HL-60/S4 treated with retinoic acid at 250 ng/mL for 4 days and 3 days (cell line): ENCODE results near the gene CLDN14.

Experiments used
- in situ Hi-C: fragments of 300-500 bp; cut with MboI; formaldehyde crosslinking; loops from 2 replicates; pipeline ENCODE4 v1.7.0; 2022; ENCODE audit warnings: low sequenced_read_pairs

Gene CLDN14

DNA sequence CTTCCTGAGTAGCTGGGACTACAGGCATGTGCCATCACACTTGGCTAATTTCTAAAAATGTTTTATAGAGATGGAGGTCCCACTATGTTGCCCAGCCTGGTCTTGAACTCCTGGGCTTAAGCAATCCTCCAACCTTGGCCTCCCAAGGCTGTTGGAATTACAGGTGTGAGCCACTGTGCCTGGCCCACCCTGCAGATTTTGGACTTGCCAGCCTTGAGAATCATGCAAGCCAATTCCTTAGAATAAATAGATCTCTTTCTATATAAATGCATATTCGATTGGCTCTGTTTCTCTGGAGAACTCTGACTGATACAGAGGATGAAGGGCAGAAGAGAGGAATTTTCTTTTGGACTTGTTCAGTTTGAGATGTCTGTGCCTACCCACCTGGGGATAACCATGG, 6.7 kb downstream of the CLDN14 start:
- in situ Hi-C loops = no loop called here

DNA sequence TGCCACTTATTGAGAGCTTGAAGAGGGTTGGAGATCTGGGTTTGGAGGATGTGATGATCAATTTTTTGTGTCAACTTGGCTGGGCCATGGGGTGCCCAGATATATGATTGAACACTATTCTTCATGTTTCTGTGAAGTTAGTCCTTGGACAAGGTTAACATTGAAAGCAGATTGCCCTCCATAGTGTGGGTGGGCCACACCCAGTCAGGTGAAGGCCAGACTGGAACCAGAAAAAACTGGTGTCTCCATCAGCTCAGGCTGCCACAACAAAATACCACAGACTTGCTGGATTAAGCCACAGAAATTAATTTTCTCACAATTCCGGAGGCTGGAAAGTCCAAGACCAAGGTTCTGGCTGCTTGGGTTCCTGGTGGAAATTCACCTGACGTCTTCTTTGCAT, 7.5 kb downstream of the CLDN14 start:
- in situ Hi-C loops = no loop called here

GRCh38 chr21:36471254-36471723, 8.6 kb downstream of the CLDN14 start:
- in situ Hi-C loops = no loop called here

DNA sequence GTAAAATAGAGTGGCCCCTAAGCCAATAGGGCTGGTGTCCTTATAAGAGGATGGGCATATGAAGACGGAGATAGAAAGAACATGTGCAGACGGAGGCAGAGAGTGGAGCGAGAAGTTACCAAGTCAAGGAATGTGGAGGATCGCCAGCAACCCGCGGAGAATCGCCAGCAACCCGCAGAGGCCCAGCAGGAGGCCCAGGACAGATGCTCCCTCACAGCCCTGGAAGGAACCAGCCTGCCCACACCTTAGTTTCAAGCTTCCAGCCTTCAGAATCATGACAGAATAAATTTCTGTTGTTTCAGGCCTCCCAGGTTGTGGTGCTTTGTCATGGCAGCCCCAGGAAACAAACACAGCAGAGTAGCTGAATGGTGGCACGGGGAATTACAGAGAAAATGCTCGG, 9.6 kb downstream of the CLDN14 start:
- in situ Hi-C loops = no loop called here

GRCh38 chr21:36466061-36466511, 13.8 kb downstream of the CLDN14 start:
- in situ Hi-C loops = no loop called here

DNA sequence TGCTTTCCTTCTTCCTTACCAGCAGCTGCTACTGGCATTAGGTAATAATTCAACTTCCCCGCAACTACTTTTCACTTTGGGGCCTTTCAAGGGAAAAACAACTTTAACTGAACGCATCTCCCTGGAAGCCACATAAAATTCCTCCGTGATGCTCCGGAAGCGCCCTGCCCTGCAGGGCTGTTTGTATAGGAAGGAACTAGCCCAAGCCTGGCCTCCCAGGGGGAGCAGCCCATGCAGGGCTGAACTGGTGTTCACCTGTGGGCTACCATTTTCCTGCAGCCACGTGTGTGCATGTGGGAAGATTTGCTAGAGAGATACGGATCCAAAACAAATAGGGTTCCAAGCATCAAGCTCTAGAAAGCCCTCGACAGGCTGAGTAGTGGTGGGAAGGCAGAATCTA, 14.4 kb downstream of the CLDN14 start:
- in situ Hi-C loops = no loop called here

DNA sequence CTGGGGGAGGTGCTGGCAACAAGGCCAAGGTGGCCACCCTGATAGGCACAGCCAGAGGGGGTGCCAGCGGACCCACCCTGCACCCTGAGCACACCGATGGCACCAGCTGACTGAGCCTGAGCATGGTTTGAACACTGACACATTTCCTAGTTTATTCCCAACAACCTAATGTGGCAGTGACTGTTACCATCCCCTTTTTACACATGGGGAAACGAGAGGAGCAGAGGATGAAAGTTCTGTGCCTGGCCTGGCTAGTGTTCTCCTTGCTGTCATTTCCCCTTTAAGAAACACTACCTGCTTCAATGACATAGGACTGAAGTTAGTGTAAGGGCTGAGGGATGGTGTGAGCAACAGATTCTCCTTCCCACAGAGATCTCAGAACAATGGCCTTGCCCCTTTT, 15.3 kb downstream of the CLDN14 start:
- in situ Hi-C loops = no loop called here

DNA sequence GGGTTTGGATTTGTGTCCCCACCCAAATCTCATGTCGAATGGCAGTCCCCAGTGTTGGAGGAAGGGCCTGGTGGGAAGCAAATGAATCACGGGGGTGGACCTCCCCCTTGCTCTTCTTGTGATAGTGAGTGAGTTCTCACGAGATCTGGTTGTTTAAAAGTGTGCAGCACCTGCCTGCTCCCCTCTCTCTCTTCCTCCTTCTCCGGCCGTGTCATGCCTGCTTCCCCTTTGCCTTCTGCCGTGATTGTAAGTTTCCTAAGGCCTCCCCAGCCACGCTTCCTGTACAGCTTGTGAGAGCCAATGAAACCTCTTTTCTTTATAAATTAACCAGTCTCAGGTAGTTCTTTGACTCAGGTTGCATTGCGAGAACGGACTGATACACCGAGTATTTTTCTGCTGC, 15.9 kb downstream of the CLDN14 start:
- in situ Hi-C loops = no loop called here

DNA sequence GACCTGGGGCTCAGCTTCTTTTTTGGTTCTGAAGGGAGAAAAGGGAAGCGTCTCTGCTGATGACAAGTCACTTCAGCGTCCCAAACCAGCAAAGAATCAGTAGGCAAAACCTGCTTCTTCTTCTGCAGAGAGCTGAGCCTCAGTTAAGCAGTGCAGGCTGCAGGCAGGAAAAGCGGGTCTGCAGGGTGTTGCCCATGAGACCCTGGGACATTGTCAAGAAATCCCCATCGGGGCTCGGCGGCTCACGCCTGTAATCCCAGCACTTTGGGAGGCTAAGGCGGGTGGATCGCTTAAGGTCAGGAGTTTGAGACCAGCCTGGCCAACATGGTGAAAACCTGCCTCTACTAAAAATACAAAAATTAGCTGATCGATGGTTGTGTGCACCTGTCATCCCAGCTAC, 16.7 kb downstream of the CLDN14 start:
- in situ Hi-C loops = no loop called here

GRCh38 chr21:36461918-36462486, 17.9 kb downstream of the CLDN14 start:
- in situ Hi-C loops = no loop called here

DNA sequence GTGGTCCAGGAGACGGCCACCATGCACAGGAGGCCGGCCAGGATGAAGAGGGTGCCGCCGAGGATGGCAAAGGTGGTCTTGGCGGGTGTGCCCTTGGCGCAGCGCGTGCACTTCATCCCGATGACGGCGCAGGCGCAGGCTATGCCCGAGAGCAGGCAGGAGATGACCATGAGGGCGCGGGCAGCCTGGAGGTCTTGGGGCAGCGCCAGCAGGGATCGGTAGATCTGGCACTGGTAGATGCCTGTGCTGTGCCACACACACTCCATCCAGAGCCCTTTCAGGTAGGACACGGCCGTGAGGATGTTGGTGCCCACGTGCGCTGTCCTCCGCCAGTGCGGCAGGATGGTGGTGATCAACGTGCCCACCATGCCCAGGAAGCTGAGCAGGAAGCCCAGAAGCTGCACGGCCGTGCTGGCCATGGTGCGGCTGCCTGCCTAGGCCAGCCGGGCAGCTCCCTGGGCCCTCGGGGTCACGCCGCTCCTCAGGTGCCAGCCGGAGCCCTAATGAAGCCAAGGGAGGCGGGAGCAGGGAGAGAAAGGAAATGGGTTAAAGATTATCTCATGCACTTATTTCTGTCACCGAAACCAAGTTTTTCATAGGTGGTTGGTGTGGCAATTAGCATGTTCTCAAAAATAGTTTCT, 18.5 kb downstream of the CLDN14 start:
- in situ Hi-C loops = no loop called here

GRCh38 chr21:36460866-36461265, 19.1 kb downstream of the CLDN14 start:
- in situ Hi-C loops = no loop called here

- in situ Hi-C loops = no loop called here
Observed at GRCh38 chr21:36459098-36459497, 20.8 kb downstream of the CLDN14 start.

DNA sequence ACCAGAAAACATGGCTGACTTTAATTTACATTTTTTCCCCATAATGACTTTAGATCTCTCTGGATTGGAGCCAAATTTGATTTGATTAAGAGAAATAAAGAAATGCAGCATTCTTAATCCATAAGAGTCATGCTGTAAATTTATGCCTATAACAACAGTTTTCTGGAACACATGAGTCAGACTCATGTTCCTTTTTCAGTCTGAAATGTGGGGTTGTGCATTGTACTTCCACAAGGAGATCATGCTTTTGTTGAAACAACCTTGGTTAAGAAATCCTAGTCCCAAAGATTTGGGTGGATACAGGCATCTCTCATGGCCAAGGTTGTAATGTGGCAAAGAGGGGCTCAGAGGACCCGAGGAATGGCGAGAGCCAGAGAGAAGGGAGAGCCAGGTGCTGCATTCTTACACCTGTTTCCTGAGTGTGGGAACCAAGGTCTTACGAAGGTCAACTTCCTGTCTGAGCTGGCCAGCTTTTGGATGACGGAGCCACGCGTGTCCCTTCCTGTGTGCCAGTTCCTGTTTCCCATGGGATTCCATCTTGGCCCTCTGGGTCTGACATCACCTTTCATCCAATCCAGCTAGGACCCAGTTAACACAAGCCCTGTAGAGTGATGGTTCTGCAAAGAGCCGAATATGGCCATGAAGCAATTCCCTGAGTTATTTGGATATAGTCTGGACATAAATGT, 23.1 kb downstream of the CLDN14 start:
- in situ Hi-C loops = no loop called here

DNA sequence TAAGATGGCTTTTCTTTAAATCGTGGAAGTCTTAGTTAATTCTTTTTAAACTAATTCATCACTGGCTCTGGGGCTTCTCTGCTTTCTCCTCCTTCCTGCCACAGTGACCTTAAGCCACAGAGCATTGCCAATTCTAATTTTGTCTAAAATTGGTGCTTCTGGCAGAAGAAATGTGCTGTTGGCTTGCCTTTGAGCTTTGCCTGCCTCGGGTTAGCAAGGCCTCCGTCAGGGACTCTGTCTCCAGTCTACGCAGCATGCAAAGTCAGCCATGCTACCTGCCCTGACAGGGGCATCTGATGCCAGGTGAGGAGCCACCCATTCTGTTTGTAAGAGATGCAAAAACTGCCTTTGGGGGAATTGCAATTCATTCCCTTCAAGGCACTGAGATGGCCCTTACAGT, 25.2 kb downstream of the CLDN14 start:
- in situ Hi-C loops = no loop called here

DNA sequence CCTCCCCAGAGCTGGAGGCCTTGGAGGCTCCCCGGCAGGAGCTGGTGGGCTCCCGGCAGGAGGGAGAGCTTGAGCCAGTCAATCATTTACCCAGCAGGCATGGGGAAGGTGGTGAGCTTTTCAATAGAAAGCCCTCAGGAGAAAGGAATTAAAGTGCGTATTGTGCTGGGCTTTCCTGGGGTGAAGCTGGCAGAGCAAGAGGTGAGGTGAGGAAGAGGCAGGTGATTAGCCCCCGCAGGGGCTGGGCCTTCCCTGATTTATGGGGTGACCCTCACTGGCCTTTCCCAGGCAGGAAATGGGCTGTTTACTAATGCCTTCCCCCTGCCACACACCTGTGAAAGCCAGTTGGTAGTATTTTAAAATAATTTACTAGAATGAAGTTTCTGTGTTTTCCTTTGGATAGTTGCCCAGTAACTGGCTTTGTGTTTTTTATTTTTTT, 25.8 kb downstream of the CLDN14 start:
- in situ Hi-C loops = no loop called here

GRCh38 chr21:36452281-36452825, 27.6 kb downstream of the CLDN14 start:
- in situ Hi-C loops = no loop called here

DNA sequence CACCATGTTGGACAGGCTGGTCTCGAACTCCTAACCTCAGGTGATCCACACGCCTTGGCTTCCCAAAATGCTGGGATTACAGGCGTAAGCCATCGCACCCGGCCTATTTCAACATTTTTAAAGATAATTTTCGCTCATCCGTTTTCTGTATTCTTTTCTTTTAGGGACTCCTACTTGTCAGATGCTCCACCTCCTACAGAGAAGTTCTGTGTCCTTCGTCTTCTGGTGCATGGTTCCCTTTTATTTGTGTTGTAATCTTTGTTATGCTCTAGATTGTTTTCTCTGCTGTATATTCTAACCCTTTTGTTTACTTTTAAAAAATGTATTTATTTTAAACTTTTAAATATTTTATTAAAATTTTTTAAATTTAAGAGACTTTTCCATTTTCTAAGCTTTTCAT, 28.4 kb downstream of the CLDN14 start:
- in situ Hi-C loops = no loop called here

- in situ Hi-C loops = no loop called here
Observed at GRCh38 chr21:36450511-36450910, 29.4 kb downstream of the CLDN14 start.

DNA sequence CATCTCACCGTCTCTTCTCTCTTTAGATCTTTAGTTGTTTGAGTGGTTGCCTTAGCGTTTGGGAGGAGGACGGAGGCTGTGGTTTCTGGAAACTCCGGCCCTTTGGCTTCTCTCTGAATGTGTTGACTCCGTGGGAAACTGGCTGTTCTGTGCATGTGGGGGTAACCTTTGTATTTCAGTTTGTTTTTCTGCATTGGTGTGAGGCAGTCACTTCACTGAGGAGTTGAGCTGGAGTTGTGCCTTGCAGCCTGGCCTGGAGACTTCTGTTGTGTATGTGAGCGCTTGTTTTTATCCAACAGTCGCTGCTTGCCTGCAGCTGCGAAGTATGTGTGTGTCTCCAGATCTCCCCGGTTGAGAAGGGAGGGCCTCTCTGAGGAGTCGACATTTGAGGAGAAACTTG, 33.6 kb downstream of the CLDN14 start:
- in situ Hi-C loops = no loop called here

GRCh38 chr21:36441715-36442114, 38.2 kb downstream of the CLDN14 start:
- in situ Hi-C loops = no loop called here

GRCh38 chr21:36437745-36438128, 42.2 kb downstream of the CLDN14 start:
- in situ Hi-C loops = no loop called here
